GM12864 (cell line): ENCODE measurements around the gene RNGTT.

Experiments
- DNase-seq: peaks from one replicate; pipeline ENCODE4 v3.0.0-alpha.2; 2011; ENCODE audit warnings: low read depth
- H3K4me3 ChIP-seq: 2 replicates; pipeline ENCODE4 v1.5.1; 2011; ENCODE audit warnings: mild to moderate bottlenecking, low read depth, low read length, control low read depth
- CTCF ChIP-seq: IDR thresholded peaks from 2 replicates; pipeline ENCODE4 v1.5.1; 2011; ENCODE audit warnings: low read depth, mild to moderate bottlenecking, moderate library complexity, low read length, control low read depth, inconsistent platforms; ENCODE audit errors: missing control alignments

RNGTT gene

GRCh38 chr6:88614316-88614877 is 349.0 kb downstream of the RNGTT start:
- H3K4me3 ChIP-seq, result peak overlapping the region; percentile 12; the same call in 1 of the 2 replicates
- TF ChIP-seq CTCF, result no peak

GRCh38 chr6:88612631-88613030 is 350.8 kb downstream of the RNGTT start:
- DNase-seq, result peak; percentile 87
- peak overlapping the region; percentile 2; the same call in 1 of the 2 replicates for H3K4me3 ChIP-seq
- no peak for TF ChIP-seq CTCF

More at GRCh38 chr6:88614316-88614877, 349.0 kb downstream of the RNGTT start:
- no peak for DNase-seq

- TF ChIP-seq CTCF, result no peak
- H3K4me3 ChIP-seq, result no peak overlapping the region; the same call in 1 of the 2 replicates
Observed at GRCh38 chr6:88611721-88612120, 351.7 kb downstream of the RNGTT start.

GRCh38 chr6:88609983-88610382 is 353.4 kb downstream of the RNGTT start:
- DNase-seq, result no peak
- TF ChIP-seq CTCF, result no peak
- H3K4me3 ChIP-seq, result no peak overlapping the region

More at GRCh38 chr6:88611721-88612120, 351.7 kb downstream of the RNGTT start:
- DNase-seq, result no peak

- no peak overlapping the region for H3K4me3 ChIP-seq
- DNase-seq, result no peak
Observed at GRCh38 chr6:88605271-88605670, 358.1 kb downstream of the RNGTT start.

GRCh38 chr6:88599571-88599970 is 363.8 kb downstream of the RNGTT start:
- H3K4me3 ChIP-seq, result no peak overlapping the region
- peak; percentile 45 for TF ChIP-seq CTCF
- DNase-seq, result no peak

More at GRCh38 chr6:88605271-88605670, 358.1 kb downstream of the RNGTT start:
- no peak for TF ChIP-seq CTCF

GRCh38 chr6:88596801-88597200 is 366.6 kb downstream of the RNGTT start:
- no peak for DNase-seq
- no peak for TF ChIP-seq CTCF
- no peak overlapping the region for H3K4me3 ChIP-seq
